Stimulated activated naive CD4-positive, alpha-beta T cell (primary cell): ENCODE results near the gene ADRA2B.
"Not testable (repeated sequence)": the region's sequence is repeated elsewhere in the genome, so short reads cannot be mapped to it uniquely, and the experiment has no call there.

Experiments used
- DNase-seq, 6 experiments: peaks; one replicate each; lab custom pipeline; 2025; lab: John Stamatoyannopoulos, UW

The ADRA2B gene

GRCh38 chr2:96069878-96070277, 46.5 kb downstream of the ADRA2B start:
- not testable (repeated sequence) for DNase-seq

DNA sequence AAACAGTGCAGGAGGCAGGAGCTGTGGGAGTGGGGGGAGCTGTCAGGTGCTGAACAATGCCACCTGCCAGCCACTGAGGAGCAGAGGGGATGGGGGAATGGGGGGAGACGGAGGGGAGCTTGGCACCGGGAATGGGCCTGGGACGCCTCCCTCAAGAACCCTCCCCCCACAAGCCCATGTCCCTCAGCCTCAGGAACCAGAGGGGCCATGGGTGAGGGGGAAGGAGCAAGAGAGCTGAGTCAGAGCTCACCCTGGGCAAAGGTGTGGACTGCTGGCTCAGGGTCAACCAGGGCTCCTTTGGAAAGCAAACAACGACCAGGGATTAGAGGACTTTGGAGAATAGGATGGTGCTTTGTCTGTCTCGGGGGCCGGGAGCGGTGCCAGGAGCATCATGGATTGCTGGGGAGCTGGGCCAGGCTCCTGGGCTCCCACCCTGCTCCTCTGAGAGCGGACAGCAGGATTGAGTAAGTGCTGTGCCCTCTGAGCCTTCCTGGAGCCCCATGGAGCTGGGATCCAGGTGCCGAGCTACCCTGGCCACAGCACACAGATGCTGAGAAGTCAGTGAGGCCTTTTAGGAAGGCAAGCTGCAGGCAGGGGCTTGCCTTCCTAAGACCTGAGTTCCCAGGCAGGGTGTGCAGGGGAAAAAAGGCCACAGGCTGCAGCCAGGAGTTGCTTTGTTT, 48.3 kb downstream of the ADRA2B start:
- DNase-seq = not testable (repeated sequence)

DNA sequence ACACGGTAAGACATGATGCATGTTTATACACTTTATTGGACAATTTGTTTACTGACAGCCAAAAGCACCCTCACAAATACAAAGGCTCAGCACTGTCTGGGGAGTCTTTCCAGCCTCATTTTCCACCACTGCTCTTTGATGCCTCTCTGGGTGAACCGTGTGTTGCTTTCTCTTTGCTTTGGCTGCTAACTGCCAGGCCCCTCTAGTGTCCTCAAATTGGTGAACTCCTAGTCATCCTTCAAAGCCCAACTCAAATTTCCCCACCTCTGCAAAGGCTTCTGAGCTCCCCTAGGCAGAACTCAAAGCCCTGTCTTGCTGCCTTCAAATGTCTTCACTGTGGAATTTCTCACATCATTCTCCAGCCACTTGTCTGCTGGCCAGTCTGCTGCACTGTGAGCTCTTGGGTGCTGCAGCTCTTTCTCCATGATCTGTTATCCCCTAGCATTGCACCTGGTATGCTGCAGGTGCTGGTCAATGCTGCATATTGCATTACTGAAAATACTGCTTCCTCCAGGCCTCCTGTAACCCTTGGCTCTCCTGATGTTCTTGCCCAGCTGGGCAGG, 49.2 kb downstream of the ADRA2B start:
- not testable (repeated sequence) for DNase-seq

- DNase-seq = not testable (repeated sequence)
Observed at GRCh38 chr2:96066511-96066910, 49.9 kb downstream of the ADRA2B start.

DNA sequence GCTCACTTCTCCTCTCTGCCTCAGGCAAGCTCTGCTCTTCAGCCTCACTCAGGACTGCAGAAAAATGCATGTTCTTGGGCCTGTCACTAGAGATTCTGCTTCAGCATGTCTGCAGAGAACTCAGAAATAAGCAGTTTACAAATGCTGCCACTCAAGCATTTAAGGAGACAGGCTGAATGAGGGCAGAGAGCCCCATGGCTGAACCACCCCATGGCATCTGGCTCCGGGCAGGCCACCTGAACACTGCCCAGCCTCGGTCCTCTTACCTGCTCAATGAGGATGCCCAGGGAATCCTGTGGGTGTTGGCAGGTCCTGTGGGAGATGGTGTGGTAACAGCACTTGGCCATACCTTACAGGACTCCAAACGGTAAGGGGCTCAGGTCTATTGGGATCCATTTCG, 50.4 kb downstream of the ADRA2B start:
- not testable (repeated sequence) for DNase-seq

DNA sequence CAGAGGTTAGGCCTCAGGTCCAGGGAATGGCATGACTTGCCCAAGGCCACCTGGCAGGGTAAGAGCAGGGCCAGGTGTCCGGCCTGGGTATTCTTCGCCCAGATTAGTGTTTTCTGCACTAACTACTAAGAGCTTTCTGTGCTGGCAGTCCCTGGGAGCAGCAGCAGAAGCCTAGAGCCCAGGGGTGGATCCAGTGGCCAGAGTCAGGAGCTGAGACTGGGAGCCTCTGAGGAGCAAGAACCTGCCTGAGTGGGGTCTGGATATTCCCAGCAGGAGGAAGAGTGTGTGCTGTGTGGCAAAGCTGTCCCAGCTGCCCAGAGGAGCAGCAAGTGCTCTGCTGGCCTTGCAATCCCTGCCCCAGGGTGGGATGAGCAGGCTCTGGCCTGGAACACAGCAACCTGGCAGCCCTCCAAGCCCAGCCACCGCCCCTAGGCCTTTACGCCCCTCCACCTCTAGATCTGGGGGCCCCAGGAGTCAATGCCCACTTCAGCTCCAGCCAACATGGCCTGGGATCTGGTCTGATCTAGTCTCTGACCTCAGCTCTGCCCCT, 50.9 kb downstream of the ADRA2B start:
- no peak for DNase-seq

DNA sequence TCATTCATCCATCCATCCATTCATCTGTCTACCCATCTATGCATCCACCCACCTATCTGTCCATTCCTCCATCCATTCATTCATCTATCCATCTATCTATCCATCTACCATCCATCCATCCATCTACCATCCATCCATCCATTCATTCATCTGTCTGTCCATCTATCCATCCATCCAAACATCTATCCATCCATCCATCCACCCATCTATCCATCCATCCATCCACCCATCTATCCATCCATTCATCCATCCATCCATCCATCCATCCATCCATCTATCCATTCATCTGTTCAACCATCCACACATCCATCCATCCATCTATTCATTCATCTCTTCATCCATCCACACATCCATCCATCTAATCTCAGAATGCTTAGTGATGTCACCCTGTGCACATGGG, 51.6 kb downstream of the ADRA2B start:
- DNase-seq = not testable (repeated sequence)

- not testable (repeated sequence) for DNase-seq
Observed at GRCh38 chr2:96064047-96064675, 52.2 kb downstream of the ADRA2B start.

DNA sequence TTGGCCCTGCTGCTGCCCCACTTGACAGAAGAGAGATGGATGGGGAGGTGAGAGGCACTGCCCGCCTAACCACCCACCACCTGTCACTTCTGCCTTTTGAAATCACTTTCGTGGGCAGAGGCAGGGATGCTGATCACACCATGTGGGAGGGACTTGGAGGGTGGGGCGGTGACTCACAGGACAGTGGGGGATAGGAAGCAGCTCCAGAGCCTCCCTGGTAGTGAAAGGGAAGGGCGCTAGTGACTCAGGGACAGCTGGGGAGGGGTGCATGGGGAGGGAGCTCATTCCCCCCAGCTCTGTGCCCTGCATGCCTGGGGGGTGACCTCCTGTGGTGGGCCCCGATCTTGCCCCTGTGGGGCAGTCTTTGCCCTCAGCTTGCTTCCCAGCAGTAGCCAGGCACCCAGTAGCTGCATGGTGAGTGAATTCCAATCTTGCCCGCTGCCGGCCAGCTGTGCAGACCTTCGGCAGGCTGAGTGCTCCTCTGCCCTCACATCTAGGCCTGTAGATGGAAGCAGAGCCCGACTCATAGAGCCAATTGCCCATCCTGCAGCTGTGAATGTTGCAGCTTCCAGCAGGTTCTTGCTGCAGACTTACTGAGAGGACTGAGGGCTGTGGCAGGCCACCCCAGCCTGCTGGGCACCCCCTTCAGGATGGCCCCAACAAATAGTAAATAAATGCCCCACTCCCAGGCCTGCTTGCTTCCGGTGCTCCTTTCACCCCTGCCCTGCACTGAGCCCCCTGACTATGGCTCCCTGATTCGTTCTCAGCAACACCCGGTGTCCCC, 53.1 kb downstream of the ADRA2B start:
- DNase-seq = not testable (repeated sequence)
